HG03135 (cell line): Measurements from ENCODE around the gene SAMMSON.

Experiments
- ATAC-seq: cut with Tn5 transposase; IDR thresholded peaks from one replicate; pipeline ENCODE4 v1.9.1; 2021; ENCODE audit warnings: mild to moderate bottlenecking, moderate library complexity; ENCODE audit not compliant: unreplicated experiment

Gene SAMMSON

DNA sequence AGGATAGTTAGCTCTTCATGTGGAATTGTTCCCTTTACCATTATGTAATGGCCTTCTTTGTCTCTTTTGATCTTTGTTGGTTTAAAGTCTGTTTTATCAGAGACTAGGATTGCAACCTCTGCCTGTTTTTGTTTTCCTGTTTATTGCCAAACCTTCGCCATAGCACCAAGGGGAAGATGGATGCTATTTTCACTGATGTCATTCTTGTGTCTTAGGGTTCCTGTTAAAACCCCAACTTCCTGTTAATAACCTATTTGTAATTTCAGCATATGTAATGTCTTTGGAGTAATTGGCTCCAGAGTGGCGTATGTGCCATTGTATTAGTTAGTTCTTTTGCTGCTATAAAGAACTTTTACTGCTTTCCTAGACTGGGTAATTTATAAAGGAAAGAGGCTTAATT is 10.8 kb downstream of the SAMMSON start:
- ATAC-seq = no peak

- ATAC-seq = no peak
These were observed 12.0 kb downstream of the SAMMSON start for GRCh38 chr3:70011582-70011981.

- ATAC-seq = no peak
These were observed 21.6 kb downstream of the SAMMSON start for GRCh38 chr3:70020906-70021660.

DNA sequence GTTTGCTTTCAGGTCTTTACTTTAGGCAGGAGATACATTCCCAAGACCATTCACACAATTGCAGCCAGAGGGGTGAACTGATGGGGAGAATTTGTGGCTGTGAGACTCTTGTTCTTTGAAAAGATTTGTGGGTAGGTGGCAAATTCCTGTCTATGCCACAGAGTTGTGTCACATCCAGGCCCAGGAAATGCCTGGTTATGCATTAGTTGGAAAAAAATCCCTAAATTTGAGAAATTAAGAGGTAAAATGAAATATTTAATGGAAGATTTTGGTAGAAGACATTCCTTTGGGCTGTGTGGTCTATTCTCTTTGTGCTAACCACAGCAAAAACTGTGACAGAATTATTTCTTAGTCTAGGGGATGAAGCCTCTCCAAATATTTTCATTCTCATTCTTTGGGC is 28.8 kb downstream of the SAMMSON start:
- ATAC-seq = no peak

DNA sequence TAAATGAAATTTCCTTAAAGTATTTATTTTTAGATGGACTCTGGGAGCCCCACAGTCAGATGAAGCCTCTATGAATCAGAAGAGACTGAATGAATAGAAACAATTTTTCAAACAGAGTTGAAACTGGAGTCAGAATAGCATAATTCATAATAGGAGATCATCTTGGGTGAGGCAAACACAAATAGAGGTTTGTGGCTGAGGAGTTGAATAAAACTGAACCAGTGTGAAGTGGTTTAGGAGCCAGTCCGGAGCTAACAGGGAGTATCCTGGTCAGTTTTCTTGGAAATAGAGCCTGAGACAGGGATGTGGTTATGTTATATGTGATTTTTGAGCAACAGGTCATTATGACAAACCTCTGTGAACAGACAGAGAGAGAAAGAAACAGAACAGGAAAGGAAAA is 39.2 kb downstream of the SAMMSON start:
- ATAC-seq = no peak

- ATAC-seq = no peak
These were observed 40.9 kb downstream of the SAMMSON start for GRCh38 chr3:70040386-70040785.

DNA sequence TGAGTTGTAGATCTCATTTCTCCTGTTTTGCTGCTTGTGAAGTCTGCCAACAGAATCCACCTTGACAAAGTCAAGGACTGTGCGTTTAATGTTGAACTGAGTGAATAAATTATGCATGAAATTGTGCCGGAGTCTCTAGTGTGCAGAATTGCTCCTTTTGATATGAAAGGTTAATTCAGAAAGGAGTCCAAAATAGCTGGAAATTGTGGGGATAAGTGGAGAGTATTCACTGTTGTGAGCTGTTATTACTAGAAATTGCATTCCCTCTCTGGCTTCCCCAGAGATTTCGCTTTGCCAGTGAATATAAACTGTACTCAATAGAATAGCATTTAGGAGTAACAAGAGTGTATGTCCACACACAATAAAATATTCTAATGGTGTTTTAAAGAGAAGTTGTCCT is 43.1 kb downstream of the SAMMSON start:
- no peak for ATAC-seq

DNA sequence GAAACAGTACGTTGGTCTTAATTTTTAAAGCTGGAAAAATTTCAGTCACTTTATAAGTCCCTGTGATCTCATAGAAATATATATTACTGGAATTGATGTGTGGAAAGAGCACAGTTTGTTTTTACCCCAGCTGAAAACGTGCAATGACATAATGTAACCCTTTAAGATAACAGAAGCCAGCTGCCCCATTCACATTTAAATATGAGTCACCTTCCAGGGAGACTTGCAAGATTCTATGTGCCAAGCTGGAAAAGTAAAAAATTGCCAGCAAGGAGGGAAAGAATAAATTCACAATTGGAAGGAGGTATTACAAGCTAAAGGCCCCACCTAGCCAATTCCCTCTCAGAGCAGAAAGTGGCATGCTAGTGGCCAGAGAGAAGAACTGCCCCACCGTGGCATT is 50.2 kb downstream of the SAMMSON start:
- ATAC-seq = no peak

- no peak for ATAC-seq
These were observed 53.8 kb downstream of the SAMMSON start for GRCh38 chr3:70053293-70053692.

DNA sequence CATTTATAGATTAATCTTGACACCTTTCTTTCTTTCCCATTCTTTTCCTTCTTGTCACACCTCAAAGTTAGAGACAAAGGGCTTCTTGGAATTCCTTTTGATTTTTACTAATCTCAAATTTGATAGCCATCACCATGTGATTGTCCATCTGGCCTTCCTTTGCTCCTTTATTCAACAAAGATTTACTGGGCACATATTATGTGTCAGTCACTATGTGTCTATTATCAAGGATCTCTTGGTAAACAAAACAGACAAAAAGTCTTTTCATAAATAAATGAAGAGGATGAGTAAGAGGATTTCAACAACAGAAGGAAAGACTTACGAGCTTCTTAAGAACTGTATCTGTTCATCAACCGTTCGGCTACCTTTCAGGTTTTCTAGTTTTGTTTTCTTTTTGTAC is 56.5 kb downstream of the SAMMSON start:
- ATAC-seq = no peak

- no peak for ATAC-seq
These were observed 57.9 kb downstream of the SAMMSON start for GRCh38 chr3:70057426-70057825.

DNA sequence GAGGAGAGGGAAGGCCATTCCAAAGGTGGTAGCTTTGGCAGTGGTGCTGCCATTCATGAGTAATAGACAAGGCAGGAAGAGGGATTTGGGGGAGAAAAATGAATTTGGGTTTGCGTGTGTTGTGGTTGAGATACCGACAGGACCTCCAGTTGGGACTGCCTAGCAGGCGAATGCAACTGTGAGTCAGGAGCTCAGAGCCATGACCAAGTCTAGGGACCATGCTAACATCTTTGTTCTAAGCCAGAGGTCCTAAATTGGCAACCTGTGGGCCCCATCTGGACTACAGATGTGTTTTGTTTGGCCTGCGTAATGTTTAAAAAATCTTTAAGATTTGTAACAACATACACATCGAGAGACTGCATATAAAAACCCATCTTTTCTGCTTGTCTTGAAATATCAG is 61.6 kb downstream of the SAMMSON start:
- ATAC-seq = no peak

GRCh38 chr3:70064194-70064779 is 64.8 kb downstream of the SAMMSON start:
- ATAC-seq = no peak

GRCh38 chr3:70065696-70066253 is 66.2 kb downstream of the SAMMSON start:
- ATAC-seq = no peak

- ATAC-seq = no peak
These were observed 68.5 kb downstream of the SAMMSON start for GRCh38 chr3:70067860-70068521.

- no peak for ATAC-seq
These were observed 70.0 kb downstream of the SAMMSON start for GRCh38 chr3:70069557-70069956.

- no peak for ATAC-seq
These were observed 71.6 kb downstream of the SAMMSON start for GRCh38 chr3:70071138-70071537.

DNA sequence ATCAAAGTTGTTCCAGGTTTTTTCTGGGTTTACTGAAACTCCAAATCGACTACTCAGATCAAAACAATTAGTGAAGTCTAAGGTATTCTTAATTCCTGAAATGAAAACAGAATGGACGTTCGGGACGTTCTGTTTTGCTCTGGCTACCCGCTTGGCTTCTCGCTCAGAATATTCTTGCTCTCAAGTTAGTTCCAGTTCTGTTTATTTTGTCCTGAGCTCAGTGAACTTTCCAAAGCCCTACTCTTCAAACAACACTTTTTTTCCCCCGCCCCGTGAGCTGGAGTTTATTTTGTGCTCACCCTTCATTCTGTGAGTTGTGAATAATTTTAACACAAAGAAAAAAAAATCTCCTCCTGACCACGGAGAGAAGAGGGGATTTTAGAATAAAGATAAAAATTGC is 72.6 kb downstream of the SAMMSON start:
- ATAC-seq = no peak

GRCh38 chr3:70072754-70073153 is 73.2 kb downstream of the SAMMSON start:
- no peak for ATAC-seq

DNA sequence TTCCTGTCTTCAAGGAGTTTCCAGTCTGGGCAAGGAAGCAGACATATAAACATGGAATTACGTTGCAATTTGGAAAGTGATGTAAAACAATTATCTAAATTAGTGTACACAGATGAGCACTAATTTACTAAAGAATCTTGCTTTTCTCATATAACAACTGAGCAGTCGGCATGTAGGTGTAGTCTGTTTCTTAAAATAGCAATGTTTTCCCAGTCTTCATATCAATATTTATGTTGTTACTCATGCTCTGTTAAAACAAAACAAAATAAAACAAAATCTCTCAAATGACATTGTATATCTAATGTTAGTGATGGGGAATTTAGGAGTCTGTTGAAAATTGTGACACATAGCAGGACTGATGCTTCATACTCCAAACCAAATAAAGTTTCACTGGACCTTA is 75.6 kb downstream of the SAMMSON start:
- ATAC-seq = no peak

GRCh38 chr3:70076396-70076795 is 76.9 kb downstream of the SAMMSON start:
- ATAC-seq = no peak

GRCh38 chr3:70078778-70079177 is 79.2 kb downstream of the SAMMSON start:
- no peak for ATAC-seq
